ENCODE results near the gene DNM1.

- no peak for TF ChIP-seq GATA2 (IDR thresholded peaks at IDR 0.05; ENCODE audit: low read depth, low read length)
- TF ChIP-seq GATA3 (IDR thresholded peaks at IDR 0.05; ENCODE audit: low read depth, low read length) = no peak
Observed at GRCh38 chr9:128213746-128214497, 10.7 kb downstream of the DNM1 start.
